ENCODE results near the gene NRP1.

DNA sequence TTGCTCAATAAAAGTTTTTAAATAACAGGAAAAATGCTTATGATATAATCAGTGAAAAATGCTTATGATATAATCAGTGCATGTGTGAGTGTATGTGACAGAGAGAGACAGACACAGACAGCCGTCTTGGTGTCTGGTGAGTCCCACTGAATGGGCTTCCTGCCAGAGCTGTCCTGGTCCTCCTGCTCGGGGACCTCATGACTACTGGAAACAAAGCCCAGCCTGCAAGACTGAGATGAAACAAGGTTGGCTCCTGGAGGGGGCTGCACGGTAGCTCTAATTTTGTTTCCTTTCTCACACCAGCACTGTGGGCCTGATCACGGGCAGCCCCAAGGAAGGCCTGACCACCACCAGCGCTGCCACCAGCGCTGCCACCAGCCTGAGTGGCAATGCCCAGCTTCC lies 57.3 kb downstream of the NRP1 start:
- TF ChIP-seq, protein P1, sequence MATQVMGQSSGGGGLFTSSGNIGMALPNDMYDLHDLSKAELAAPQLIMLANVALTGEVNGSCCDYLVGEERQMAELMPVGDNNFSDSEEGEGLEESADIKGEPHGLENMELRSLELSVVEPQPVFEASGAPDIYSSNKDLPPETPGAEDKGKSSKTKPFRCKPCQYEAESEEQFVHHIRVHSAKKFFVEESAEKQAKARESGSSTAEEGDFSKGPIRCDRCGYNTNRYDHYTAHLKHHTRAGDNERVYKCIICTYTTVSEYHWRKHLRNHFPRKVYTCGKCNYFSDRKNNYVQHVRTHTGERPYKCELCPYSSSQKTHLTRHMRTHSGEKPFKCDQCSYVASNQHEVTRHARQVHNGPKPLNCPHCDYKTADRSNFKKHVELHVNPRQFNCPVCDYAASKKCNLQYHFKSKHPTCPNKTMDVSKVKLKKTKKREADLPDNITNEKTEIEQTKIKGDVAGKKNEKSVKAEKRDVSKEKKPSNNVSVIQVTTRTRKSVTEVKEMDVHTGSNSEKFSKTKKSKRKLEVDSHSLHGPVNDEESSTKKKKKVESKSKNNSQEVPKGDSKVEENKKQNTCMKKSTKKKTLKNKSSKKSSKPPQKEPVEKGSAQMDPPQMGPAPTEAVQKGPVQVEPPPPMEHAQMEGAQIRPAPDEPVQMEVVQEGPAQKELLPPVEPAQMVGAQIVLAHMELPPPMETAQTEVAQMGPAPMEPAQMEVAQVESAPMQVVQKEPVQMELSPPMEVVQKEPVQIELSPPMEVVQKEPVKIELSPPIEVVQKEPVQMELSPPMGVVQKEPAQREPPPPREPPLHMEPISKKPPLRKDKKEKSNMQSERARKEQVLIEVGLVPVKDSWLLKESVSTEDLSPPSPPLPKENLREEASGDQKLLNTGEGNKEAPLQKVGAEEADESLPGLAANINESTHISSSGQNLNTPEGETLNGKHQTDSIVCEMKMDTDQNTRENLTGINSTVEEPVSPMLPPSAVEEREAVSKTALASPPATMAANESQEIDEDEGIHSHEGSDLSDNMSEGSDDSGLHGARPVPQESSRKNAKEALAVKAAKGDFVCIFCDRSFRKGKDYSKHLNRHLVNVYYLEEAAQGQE (IDR thresholded peaks at IDR 0.05): no peak
- TF ChIP-seq MAX (IDR thresholded peaks at IDR 0.05) (no peak), CTCF (IDR thresholded peaks at IDR 0.05; ENCODE audit: low read depth, low read length, missing input control) (no peak), GABPA (IDR thresholded peaks at IDR 0.05 in 1 of 2, conservative IDR thresholded peaks at IDR 0.05 in 1 of 2) (no peak), TAF1 (conservative IDR thresholded peaks at IDR 0.05) (no peak), YY1 (IDR thresholded peaks at IDR 0.05) (no peak), SP1 (IDR thresholded peaks at IDR 0.05) (no peak), ATF3 (IDR thresholded peaks at IDR 0.05) (no peak)
- TF ChIP-seq, protein P2, sequence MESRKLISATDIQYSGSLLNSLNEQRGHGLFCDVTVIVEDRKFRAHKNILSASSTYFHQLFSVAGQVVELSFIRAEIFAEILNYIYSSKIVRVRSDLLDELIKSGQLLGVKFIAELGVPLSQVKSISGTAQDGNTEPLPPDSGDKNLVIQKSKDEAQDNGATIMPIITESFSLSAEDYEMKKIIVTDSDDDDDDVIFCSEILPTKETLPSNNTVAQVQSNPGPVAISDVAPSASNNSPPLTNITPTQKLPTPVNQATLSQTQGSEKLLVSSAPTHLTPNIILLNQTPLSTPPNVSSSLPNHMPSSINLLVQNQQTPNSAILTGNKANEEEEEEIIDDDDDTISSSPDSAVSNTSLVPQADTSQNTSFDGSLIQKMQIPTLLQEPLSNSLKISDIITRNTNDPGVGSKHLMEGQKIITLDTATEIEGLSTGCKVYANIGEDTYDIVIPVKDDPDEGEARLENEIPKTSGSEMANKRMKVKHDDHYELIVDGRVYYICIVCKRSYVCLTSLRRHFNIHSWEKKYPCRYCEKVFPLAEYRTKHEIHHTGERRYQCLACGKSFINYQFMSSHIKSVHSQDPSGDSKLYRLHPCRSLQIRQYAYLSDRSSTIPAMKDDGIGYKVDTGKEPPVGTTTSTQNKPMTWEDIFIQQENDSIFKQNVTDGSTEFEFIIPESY (IDR thresholded peaks at IDR 0.05): no peak
